ENCODE data around the gene SNTA1. TPM values are rescaled to one million over a fixed set of nuclear protein-coding genes. Genes with fewer than 3 reads are reported as not detected.

Gene SNTA1
- total and polyA plus RNA-seq, 2 of the 13 experiments (the other 11 are each of a cell fraction or from before 2014, with no cell fraction given) = 16.4 to 18.3 TPM

- TF ChIP-seq ZBTB40 (IDR thresholded peaks at IDR 0.05) = no peak
- 0 out of 2 replicates have a peak, but pooled peaks have one; percentile 16 for TF ChIP-seq ZBTB40 (CRISPR knock-in tag; IDR thresholded peaks at IDR 0.05)
- 0 out of 2 replicates have a peak, but pooled peaks have one; percentile 47 for TF ChIP-seq ZNF501 (CRISPR knock-in tag; IDR thresholded peaks at IDR 0.05)
- TF ChIP-seq TOE1 (CRISPR knock-in tag; IDR thresholded peaks at IDR 0.05) = no peak
- no peak for TF ChIP-seq GATAD2A (CRISPR knock-in tag; IDR thresholded peaks at IDR 0.05)
- TF ChIP-seq CEBPG (CRISPR knock-in tag; IDR thresholded peaks at IDR 0.05) = peak; percentile 81
- no peak for TF ChIP-seq PRPF4 (IDR thresholded peaks at IDR 0.05; ENCODE audit: low read depth, low read length, poor library complexity, severe bottlenecking)
- no peak for TF ChIP-seq ZMAT3 (CRISPR knock-in tag; conservative IDR thresholded peaks at IDR 0.05)
- TF ChIP-seq ZNF574 (CRISPR knock-in tag; IDR thresholded peaks at IDR 0.05) = 0 out of 2 replicates have a peak, but pooled peaks have one; percentile 13
- TF ChIP-seq SRSF4 (IDR thresholded peaks at IDR 0.05; ENCODE audit: low read depth, low read length, poor library complexity, severe bottlenecking) = no peak
- TF ChIP-seq NCOA5 (CRISPR knock-in tag; IDR thresholded peaks at IDR 0.05) = no peak
- 0 out of 2 replicates have a peak, but pooled peaks have one; percentile 25 for TF ChIP-seq ZNF121 (CRISPR knock-in tag; IDR thresholded peaks at IDR 0.05)
- TF ChIP-seq TMF1 (CRISPR knock-in tag; IDR thresholded peaks at IDR 0.05; ENCODE audit: low read depth) = no peak
- no peak for TF ChIP-seq NFE2L1 (CRISPR knock-in tag; IDR thresholded peaks at IDR 0.05; ENCODE audit: borderline replicate concordance)
Observed at GRCh38 chr20:33474097-33474873, 30.7 kb upstream of the SNTA1 start (continued).
